ENCODE measurements around the gene LYSMD1.

DNA sequence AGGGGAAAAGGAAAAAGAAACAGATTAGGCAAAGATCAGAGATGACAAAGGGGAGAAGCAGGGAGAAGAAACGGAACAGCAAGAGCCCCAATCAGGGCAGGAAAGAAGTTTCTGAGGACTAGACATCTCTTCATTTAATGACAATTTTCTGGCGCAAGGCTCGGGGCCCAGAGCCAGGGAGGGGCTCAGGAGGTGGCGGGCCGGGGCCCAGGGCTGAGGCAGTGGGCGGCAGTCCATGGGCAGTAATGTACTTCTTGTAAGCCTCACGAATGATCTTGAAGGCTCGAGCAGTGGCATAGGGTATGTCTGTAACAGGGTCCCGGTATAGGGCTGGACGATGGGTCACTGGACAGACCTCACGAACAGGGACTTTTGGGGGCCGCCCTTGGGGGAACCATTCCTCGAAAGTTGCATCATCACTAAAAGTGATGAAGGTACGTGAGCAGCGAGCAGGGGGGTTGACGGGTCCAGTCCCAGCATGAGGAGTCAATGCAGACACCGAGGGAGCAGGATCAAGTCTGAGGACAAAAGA, 10.9 kb upstream of the LYSMD1 start:
- TF ChIP-seq CTCF (IDR thresholded peaks at IDR 0.05 in 8 of 11, conservative IDR thresholded peaks at IDR 0.05 in 3 of 11) (no peak), POLR2A (IDR thresholded peaks at IDR 0.05) (no peak), POLR2AphosphoS5 (IDR thresholded peaks at IDR 0.05) (no peak)
